K562 (cell line): ENCODE data around the gene ARFGEF3. TPM values are rescaled to one million over a fixed set of nuclear protein-coding genes. Genes with fewer than 3 reads are reported as not detected.

Experiments used
- ATAC-seq: fragments of 200-7000 bp; cut with Tn5 transposase; 3 replicates; pipeline ENCODE4 v1.9.1; 2020; ENCODE audit warnings: moderate library complexity
- BruUV-seq: library from RNA; stranded (reverse); fragments of 400-500 nt; replicated peaks from 2 replicates; lab custom pipeline; 2021; lab: Mats Ljungman, UMichigan
- CTCF ChIA-PET: fragments of 300-600 bp; formaldehyde crosslinking; extraction: SDS; loops from one replicate; lab custom pipeline; 2021; ENCODE audit warnings: low intra/inter-chr PET ratio; lab: Yijun Ruan, JAX
- POLR2A ChIA-PET: fragments of 300-600, 350-650 bp; sonication (Branson Sonifier 250); formaldehyde crosslinking; extraction: SDS; loops from one replicate; lab custom pipeline; 2021; ENCODE audit warnings: antibody characterized with exemption, inconsistent platforms; lab: Yijun Ruan, JAX
- DNase-seq, 4 experiments: peaks; one replicate each; pipeline versions ENCODE4 v3.0.0 to v3.0.0-alpha.2; 2011 to 2018; ENCODE audit warnings: low spot score in 3 of 4, mixed read lengths in 3 of 4; ENCODE audit errors: extremely low read depth in 1 of 4
- FAIRE-seq: peaks from 2 replicates; lab custom pipeline; 2011; peaks lifted over from hg19 to GRCh38; lab: Jason Lieb, UNC
- H2AFZ ChIP-seq: 2 replicates; pipeline ENCODE4 v1.6.0; 2011; ENCODE audit warnings: low read depth, low read length, control low read depth, inconsistent platforms
- H3K27ac ChIP-seq: fragments of 200-600 bp; 3 replicates; pipeline ENCODE4 v1.8.0; 2011; ENCODE audit warnings: low read depth, mild to moderate bottlenecking, control low read depth, inconsistent platforms, low read length, moderate library complexity, mixed read lengths; ENCODE audit errors: extremely low read depth
- H3K27me3 ChIP-seq, 2 experiments: fragments of 300-600 bp in 1 of 2; 2 replicates in 1 of 2; 3 replicates in 1 of 2; pipeline versions ENCODE4 v1.6.0 to v1.8.0; 2011; ENCODE audit warnings: inconsistent platforms in 2 of 2, low read length in 2 of 2, mild to moderate bottlenecking in 1 of 2, mixed read lengths in 1 of 2, moderate library complexity in 1 of 2; ENCODE audit not compliant: control insufficient read depth in 2 of 2, insufficient read depth in 2 of 2
- H3K36me3 ChIP-seq: fragments of 300-600 bp; 3 replicates; pipeline ENCODE4 v1.8.0; 2011; ENCODE audit warnings: mild to moderate bottlenecking, low read length, inconsistent platforms; ENCODE audit not compliant: control insufficient read depth, insufficient read depth
- H3K4me1 ChIP-seq, 2 experiments: fragments of 200-600 bp in 1 of 2; replicated peaks in 1 of 2; 2 replicates in 1 of 2; 3 replicates in 1 of 2; pipeline versions ENCODE4 v1.5.1 to v1.8.0; 2011; ENCODE audit warnings: inconsistent platforms in 2 of 2, low read length in 2 of 2, mild to moderate bottlenecking in 1 of 2, mixed read lengths in 1 of 2, moderate library complexity in 1 of 2; ENCODE audit not compliant: control insufficient read depth in 2 of 2, insufficient read depth in 2 of 2
- H3K4me2 ChIP-seq: 2 replicates; pipeline ENCODE4 v1.6.1; 2011; ENCODE audit warnings: low read length, control low read depth, inconsistent platforms, mixed read lengths; ENCODE audit not compliant: insufficient read depth
- H3K4me3 ChIP-seq: fragments of 200-600 bp; sonication (generic), shearing (Covaris generic); 2 replicates; pipeline ENCODE4 v1.5.1; 2016; ENCODE audit warnings: control low read depth, inconsistent platforms
- H3K79me2 ChIP-seq: fragments of 200-600 bp; 3 replicates; pipeline ENCODE4 v1.8.0; 2011; ENCODE audit warnings: low read length, inconsistent platforms; ENCODE audit not compliant: control insufficient read depth, insufficient read depth
- H3K9ac ChIP-seq, 2 experiments: 2 replicates each; pipeline versions ENCODE4 v1.6.0 to v1.6.1; 2011; ENCODE audit warnings: low read depth in 2 of 2, low read length in 2 of 2, control low read depth in 1 of 2, inconsistent platforms in 1 of 2, mild to moderate bottlenecking in 1 of 2, mixed read lengths in 1 of 2; ENCODE audit not compliant: insufficient read depth in 1 of 2
- H3K9me1 ChIP-seq: one replicate; pipeline ENCODE4 v1.6.0; 2011; ENCODE audit warnings: inconsistent platforms, mild to moderate bottlenecking, low read length, moderate library complexity; ENCODE audit not compliant: control insufficient read depth, insufficient read depth
- H3K9me3 ChIP-seq: replicated peaks from 2 replicates; pipeline ENCODE4 v1.5.1; 2011; ENCODE audit warnings: low read depth, low read length, inconsistent platforms; ENCODE audit not compliant: control insufficient read depth, insufficient read depth
- H4K20me1 ChIP-seq: replicated peaks from 2 replicates; pipeline ENCODE4 v1.6.1; 2011; ENCODE audit warnings: low read length, inconsistent platforms, mixed read lengths; ENCODE audit not compliant: control insufficient read depth, insufficient read depth
- EP300 ChIP-seq: IDR thresholded peaks from 2 replicates; pipeline ENCODE4 v1.6.1; 2012; ENCODE audit warnings: low read length, improper control_type of control experiment
- HCFC1 ChIP-seq: IDR thresholded peaks from 2 replicates; pipeline ENCODE4 v1.6.1; 2012; ENCODE audit warnings: low read depth, low read length, improper control_type of control experiment
- RAD51 ChIP-seq: fragments of 450-650 bp; IDR thresholded peaks from 2 replicates; pipeline ENCODE4 v1.7.1; 2016; ENCODE audit warnings: low read depth, mild to moderate bottlenecking, borderline replicate concordance
- ZNF134 ChIP-seq: fragments of 250-450 bp; sonication (Bioruptor Pico); conservative IDR thresholded peaks from 2 replicates; pipeline ENCODE4 v1.4.0; 2020
- ZNF282 ChIP-seq: sonication (generic); formaldehyde crosslinking; IDR thresholded peaks from 2 replicates; pipeline ENCODE4 v1.8.1; 2023; ENCODE audit warnings: missing genetic modification reagents
- WGBS: fragments of 100-300 bp; shearing (Covaris generic); methylation state at CpG from one replicate; pipeline ENCODE4 v1.1.6; 2016; ENCODE audit warnings: low coverage, mixed read lengths; ENCODE audit not compliant: insufficient coverage; ENCODE audit errors: missing lambda C conversion rate; 5-methylcytosine and 5-hydroxymethylcytosine counted together
- in situ Hi-C: fragments of 300-500 bp; cut with MboI; formaldehyde crosslinking; loops from 4 replicates; pipeline ENCODE4 v1.15.0; 2018; ENCODE audit warnings: inconsistent platforms, mixed read lengths
- intact Hi-C: fragments of 100-400 bp; cut with micrococcal nuclease; formaldehyde crosslinking; loops from 2 replicates; pipeline ENCODE4 v1.14.2; 2022
- polyA plus RNA-seq, 8 experiments: library from polyadenylated mRNA; depleted of rRNA in 4 of 8; stranded (reverse) in 5 of 8; unstranded in 3 of 8; fragments of >200 nt; fragmentation: Nextera tagmentation in 2 of 8; fragmentation: Illumina TruSeq in 1 of 8; extraction: Ambion mirVana in 2 of 8; extraction: Trizol in 1 of 8; gene quantifications; 2 replicates each; pipeline versions ENCODE4 v1.2.1 to v1.2.3, GENCODE V29; 2011 to 2014; ENCODE audit warnings: inconsistent platforms in 1 of 8, missing spikeins in 1 of 8
- total RNA-seq, 7 experiments: library from RNA; depleted of rRNA in 6 of 7; stranded (reverse); fragments of >200 nt in 6 of 7; fragmentation: Illumina TruSeq in 2 of 7; extraction: Trizol in 2 of 7; gene quantifications; 2 replicates each; pipeline versions ENCODE4 v1.2.1 to v1.2.3, GENCODE V29; 2011 to 2021; ENCODE audit warnings: low replicate concordance in 1 of 7
- TF ChIP-seq, protein P1 (sequence below): sonication (generic); formaldehyde crosslinking; IDR thresholded peaks from 2 replicates; pipeline ENCODE4 v1.4.0; 2020; ENCODE audit warnings: mild to moderate bottlenecking, missing genetic modification reagents

Gene ARFGEF3
- total and polyA plus RNA-seq, 9 of the 15 experiments (the other 6 are each of a cell fraction or from before 2014, with no cell fraction given) = under 0.01 to 0.02 TPM; not detected in 7

DNA sequence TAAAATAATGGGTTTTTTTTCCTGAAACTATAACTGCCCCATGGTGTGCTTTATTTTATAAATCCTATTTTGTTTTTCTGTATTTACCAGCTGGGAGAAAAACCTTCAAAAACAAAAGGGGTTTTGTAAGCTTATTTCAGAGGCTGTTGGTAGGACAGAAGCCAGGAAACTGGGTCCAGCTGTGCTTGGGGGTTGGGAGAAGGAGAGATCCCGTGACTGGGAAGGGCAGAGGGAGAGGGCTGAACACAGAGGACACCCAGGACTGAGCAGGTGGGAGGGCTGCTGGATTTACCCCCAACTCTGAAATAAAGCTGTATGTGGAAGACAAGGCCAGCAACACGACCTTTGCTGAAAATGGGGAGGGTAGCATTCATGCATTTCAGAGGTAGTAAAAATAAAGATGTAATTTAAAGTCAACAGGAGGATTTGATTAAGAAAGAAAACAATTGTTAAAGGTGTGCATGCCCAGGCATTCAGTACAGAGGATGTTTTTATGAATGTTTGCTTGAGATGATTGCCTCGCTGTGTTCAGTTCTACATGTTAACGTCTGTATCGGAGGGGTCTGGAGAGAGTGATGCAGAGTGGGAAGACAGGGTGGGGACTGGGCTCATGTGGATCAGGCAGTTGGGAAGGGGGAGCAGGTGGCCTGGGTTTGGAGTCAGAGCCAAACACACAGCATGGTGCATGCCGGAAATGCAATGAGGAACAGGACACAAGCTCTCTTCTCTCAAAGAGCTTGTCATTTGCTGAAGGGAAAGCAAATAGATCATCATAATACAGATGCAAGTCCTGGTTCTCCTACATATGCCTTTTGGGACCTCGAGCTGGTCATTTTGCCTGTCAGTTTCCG is 21.4 kb downstream of the ARFGEF3 start:
- H3K9me1 ChIP-seq = no peaks in the 10 kb centered on the region
- H3K27me3 ChIP-seq = peaks cover 0 to 6% of the 10 kb centered on the region in 2 experiments; a peak in 2 of 5 replicates
- H3K4me1 ChIP-seq = no peaks in the 10 kb centered on the region
- in situ Hi-C loops (no loop called here), intact Hi-C loops (no loop called here)
- ATAC-seq = no peak
- DNase-seq = no peak
- no peak overlapping the region for H3K27ac ChIP-seq
- no peaks in the 10 kb centered on the region for H3K9me3 ChIP-seq
- no peak overlapping the region for H2AFZ ChIP-seq
- no peaks in the 10 kb centered on the region for H4K20me1 ChIP-seq
- no peak overlapping the region for H3K4me2 ChIP-seq
- POLR2A ChIA-PET = interaction anchor here (1.4 kb wide), 1 partner anchor 8 kb away, joined by 3 read pairs; no protein-coding TSS in a partner anchor
- no peak overlapping the region for H3K4me3 ChIP-seq
- no peak for FAIRE-seq
- under 1% methylated on average over 8 of the region's 8 CpGs for WGBS
- no peak overlapping the region for H3K9ac ChIP-seq
- TF ChIP-seq EP300 = no peak
- TF ChIP-seq, protein P1, sequence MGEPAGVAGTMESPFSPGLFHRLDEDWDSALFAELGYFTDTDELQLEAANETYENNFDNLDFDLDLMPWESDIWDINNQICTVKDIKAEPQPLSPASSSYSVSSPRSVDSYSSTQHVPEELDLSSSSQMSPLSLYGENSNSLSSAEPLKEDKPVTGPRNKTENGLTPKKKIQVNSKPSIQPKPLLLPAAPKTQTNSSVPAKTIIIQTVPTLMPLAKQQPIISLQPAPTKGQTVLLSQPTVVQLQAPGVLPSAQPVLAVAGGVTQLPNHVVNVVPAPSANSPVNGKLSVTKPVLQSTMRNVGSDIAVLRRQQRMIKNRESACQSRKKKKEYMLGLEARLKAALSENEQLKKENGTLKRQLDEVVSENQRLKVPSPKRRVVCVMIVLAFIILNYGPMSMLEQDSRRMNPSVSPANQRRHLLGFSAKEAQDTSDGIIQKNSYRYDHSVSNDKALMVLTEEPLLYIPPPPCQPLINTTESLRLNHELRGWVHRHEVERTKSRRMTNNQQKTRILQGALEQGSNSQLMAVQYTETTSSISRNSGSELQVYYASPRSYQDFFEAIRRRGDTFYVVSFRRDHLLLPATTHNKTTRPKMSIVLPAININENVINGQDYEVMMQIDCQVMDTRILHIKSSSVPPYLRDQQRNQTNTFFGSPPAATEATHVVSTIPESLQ (CRISPR knock-in tag) = no peak
- TF ChIP-seq RAD51 = no peak
- TF ChIP-seq ZNF134 (CRISPR knock-in tag) = no peak
- no peak for TF ChIP-seq ZNF282 (CRISPR knock-in tag)
- TF ChIP-seq HCFC1 = no peak
- TF ChIP-seq, all 486 proteins: peak for 0
- CTCF ChIA-PET = no interaction called here
- H3K36me3 ChIP-seq = no peaks in the 10 kb centered on the region
- BruUV-seq = no TSS peak
- no peaks in the 10 kb centered on the region for H3K79me2 ChIP-seq
